IMR-90 (cell line): ENCODE data around the gene MAP4. TPM values are rescaled to one million over a fixed set of nuclear protein-coding genes. Genes with fewer than 3 reads are reported as not detected.

Experiments used
- ATAC-seq: fragments of 200-7000 bp; cut with Tn5 transposase; 2 replicates; pipeline ENCODE4 v1.9.1; 2020; ENCODE audit warnings: low read depth, mild to moderate bottlenecking, moderate library complexity
- BruUV-seq: library from RNA; stranded (reverse); fragments of 400-500 nt; replicated peaks from 2 replicates; lab custom pipeline; 2021; lab: Mats Ljungman, UMichigan
- CTCF ChIA-PET: fragments of 300-600 bp; formaldehyde crosslinking; extraction: SDS; loops from one replicate; lab custom pipeline; 2021; ENCODE audit warnings: antibody characterized with exemption; lab: Yijun Ruan, JAX
- POLR2A ChIA-PET: fragments of 300-600 bp; sonication (Branson Sonifier 250); formaldehyde crosslinking; loops from one replicate; lab custom pipeline; 2022; ENCODE audit warnings: antibody characterized with exemption; ENCODE audit not compliant: unreplicated experiment; lab: Charles Lee
- DNase-seq: peaks from one replicate; pipeline ENCODE4 v3.0.0; 2013
- H2AFZ ChIP-seq: replicated peaks from 2 replicates; pipeline ENCODE3; 2013; ENCODE audit warnings: low read length, mild to moderate bottlenecking; ENCODE audit not compliant: poor library complexity
- H2AK5ac ChIP-seq: 2 replicates; pipeline ENCODE4 v1.6.1; 2013; ENCODE audit warnings: low read depth, low read length, inconsistent platforms
- H2AK9ac ChIP-seq: replicated peaks from 2 replicates; pipeline ENCODE3; 2013; ENCODE audit warnings: mild to moderate bottlenecking, low read depth, low read length, moderate library complexity; ENCODE audit not compliant: poor library complexity
- H2BK120ac ChIP-seq: 2 replicates; pipeline ENCODE4 v1.6.1; 2013; ENCODE audit warnings: low read depth, low read length, inconsistent platforms
- H2BK15ac ChIP-seq: 3 replicates; pipeline ENCODE4 v1.6.1; 2013; ENCODE audit warnings: low read depth, low read length, inconsistent platforms
- H2BK20ac ChIP-seq: 2 replicates; pipeline ENCODE4 v1.6.1; 2013; ENCODE audit warnings: low read depth, mild to moderate bottlenecking, inconsistent platforms, low read length, moderate library complexity
- H2BK5ac ChIP-seq: 2 replicates; pipeline ENCODE4 v1.6.1; 2013; ENCODE audit warnings: mild to moderate bottlenecking, low read depth, low read length, inconsistent platforms; ENCODE audit not compliant: poor library complexity, severe bottlenecking
- H3K14ac ChIP-seq: replicated peaks from 2 replicates; pipeline ENCODE4 v1.6.1; 2013; ENCODE audit warnings: low read depth, low read length, inconsistent platforms
- H3K18ac ChIP-seq: 2 replicates; pipeline ENCODE4 v1.6.1; 2013; ENCODE audit warnings: low read depth, low read length, control low read depth
- H3K23ac ChIP-seq: 2 replicates; pipeline ENCODE4 v1.6.1; 2013; ENCODE audit warnings: low read depth, low read length, inconsistent platforms
- H3K27ac ChIP-seq: 2 replicates; pipeline ENCODE4 v1.5.1; 2013; ENCODE audit warnings: mild to moderate bottlenecking, control low read depth, low read length; ENCODE audit not compliant: insufficient read depth
- H3K27me3 ChIP-seq: 2 replicates; pipeline ENCODE4 v1.6.1; 2013; ENCODE audit warnings: low read length; ENCODE audit not compliant: control insufficient read depth, insufficient read depth
- H3K36me3 ChIP-seq: 2 replicates; pipeline ENCODE4 v1.6.1; 2013; ENCODE audit warnings: low read length, mixed read lengths; ENCODE audit not compliant: control insufficient read depth, insufficient read depth
- H3K4ac ChIP-seq: 2 replicates; pipeline ENCODE4 v1.6.1; 2013; ENCODE audit warnings: low read depth, low read length, inconsistent platforms
- H3K4me1 ChIP-seq: 2 replicates; pipeline ENCODE4 v1.6.1; 2013; ENCODE audit warnings: low read length, mixed read lengths; ENCODE audit not compliant: control insufficient read depth, insufficient read depth
- H3K4me2 ChIP-seq: 2 replicates; pipeline ENCODE4 v1.6.1; 2013; ENCODE audit warnings: low read depth, mild to moderate bottlenecking, control low read depth, low read length, moderate library complexity
- H3K4me3 ChIP-seq: 2 replicates; pipeline ENCODE4 v1.5.1; 2013; ENCODE audit warnings: low read depth, mild to moderate bottlenecking, control low read depth, low read length, moderate library complexity; ENCODE audit not compliant: insufficient read depth
- H3K56ac ChIP-seq: 2 replicates; pipeline ENCODE4 v1.6.1; 2013; ENCODE audit warnings: low read length, inconsistent platforms; ENCODE audit not compliant: insufficient read depth; ENCODE audit errors: extremely low read depth
- H3K79me1 ChIP-seq, 2 experiments: 2 replicates each; pipeline ENCODE4 v1.6.1; 2013; ENCODE audit warnings: low read length in 2 of 2, inconsistent platforms in 1 of 2, low read depth in 1 of 2
- H3K9ac ChIP-seq: 2 replicates; pipeline ENCODE4 v1.6.1; 2013; ENCODE audit warnings: low read depth, low read length, control low read depth
- H3K9me1 ChIP-seq: 2 replicates; pipeline ENCODE4 v1.6.1; 2013; ENCODE audit warnings: low read length, inconsistent platforms; ENCODE audit not compliant: insufficient read depth
- H3K9me3 ChIP-seq: 2 replicates; pipeline ENCODE4 v1.6.1; 2013; ENCODE audit warnings: low read length; ENCODE audit not compliant: control insufficient read depth, insufficient read depth
- H4K20me1 ChIP-seq: 2 replicates; pipeline ENCODE4 v1.6.1; 2013; ENCODE audit warnings: low read length, inconsistent platforms; ENCODE audit not compliant: insufficient read depth
- H4K5ac ChIP-seq: 2 replicates; pipeline ENCODE4 v1.6.1; 2013; ENCODE audit warnings: mild to moderate bottlenecking, low read depth, low read length, control low read depth
- H4K8ac ChIP-seq, 2 experiments: 2 replicates each; pipeline ENCODE4 v1.6.1; 2013; ENCODE audit warnings: low read depth in 2 of 2, low read length in 2 of 2, control low read depth in 1 of 2, inconsistent platforms in 1 of 2
- H4K91ac ChIP-seq: 2 replicates; pipeline ENCODE4 v1.6.1; 2013; ENCODE audit warnings: low read depth, low read length, inconsistent platforms; ENCODE audit not compliant: insufficient read depth
- CEBPB ChIP-seq: IDR thresholded peaks from 2 replicates; pipeline ENCODE4 v1.6.1; 2012; ENCODE audit warnings: low read depth, low read length, improper control_type of control experiment
- FOS ChIP-seq: fragments of 150-350 bp; IDR thresholded peaks from 2 replicates; pipeline ENCODE4 v1.6.1; 2016; ENCODE audit warnings: low read depth, low read length
- NFE2L2 ChIP-seq: fragments of 150-350 bp; IDR thresholded peaks from 2 replicates; pipeline ENCODE4 v1.6.1; 2016; ENCODE audit warnings: low read depth, mild to moderate bottlenecking, low read length
- RAD21 ChIP-seq: IDR thresholded peaks from 2 replicates; pipeline ENCODE4 v1.6.1; 2012; ENCODE audit warnings: low read length, improper control_type of control experiment
- WGBS, 2 experiments: methylation state at CpG; one replicate each; pipeline versions ENCODE4 v1.1.5 to v1.1.7; 2013; ENCODE audit warnings: missing lambda C conversion rate in 2 of 2; ENCODE audit not compliant: insufficient read length in 1 of 2; ENCODE audit errors: extremely low coverage in 2 of 2; 5-methylcytosine and 5-hydroxymethylcytosine counted together
- dilution Hi-C: fragments of 300-500 bp; cut with HindIII; formaldehyde crosslinking; loops from one replicate; pipeline ENCODE4 v1.14.3; 2018; ENCODE audit warnings: low sequenced_read_pairs; ENCODE audit not compliant: unreplicated experiment
- in situ Hi-C: fragments of 300-500 bp; cut with MboI; formaldehyde crosslinking; loops from 3 replicates; pipeline ENCODE4 v1.14.3; 2019; ENCODE audit warnings: low sequenced_read_pairs, inconsistent platforms, mixed read lengths
- intact Hi-C: fragments of 100-400 bp; cut with micrococcal nuclease; formaldehyde crosslinking; loops from 2 replicates; pipeline ENCODE4 v1.10.0; 2022
- polyA plus RNA-seq, 3 experiments: library from polyadenylated mRNA; depleted of rRNA; stranded (reverse); fragments of >200 nt; gene quantifications; 2 replicates each; pipeline ENCODE4 v1.2.3, GENCODE V29; 2012; ENCODE audit warnings: low replicate concordance in 1 of 3
- total RNA-seq: library from RNA; depleted of rRNA; stranded (reverse); fragments of >200 nt; gene quantifications from 2 replicates; pipeline ENCODE4 v1.2.3, GENCODE V29; 2012

Gene MAP4
- total and polyA plus RNA-seq, 2 of the 4 experiments (the other 2 are of a cell fraction): 87.8 to 216 TPM

DNA sequence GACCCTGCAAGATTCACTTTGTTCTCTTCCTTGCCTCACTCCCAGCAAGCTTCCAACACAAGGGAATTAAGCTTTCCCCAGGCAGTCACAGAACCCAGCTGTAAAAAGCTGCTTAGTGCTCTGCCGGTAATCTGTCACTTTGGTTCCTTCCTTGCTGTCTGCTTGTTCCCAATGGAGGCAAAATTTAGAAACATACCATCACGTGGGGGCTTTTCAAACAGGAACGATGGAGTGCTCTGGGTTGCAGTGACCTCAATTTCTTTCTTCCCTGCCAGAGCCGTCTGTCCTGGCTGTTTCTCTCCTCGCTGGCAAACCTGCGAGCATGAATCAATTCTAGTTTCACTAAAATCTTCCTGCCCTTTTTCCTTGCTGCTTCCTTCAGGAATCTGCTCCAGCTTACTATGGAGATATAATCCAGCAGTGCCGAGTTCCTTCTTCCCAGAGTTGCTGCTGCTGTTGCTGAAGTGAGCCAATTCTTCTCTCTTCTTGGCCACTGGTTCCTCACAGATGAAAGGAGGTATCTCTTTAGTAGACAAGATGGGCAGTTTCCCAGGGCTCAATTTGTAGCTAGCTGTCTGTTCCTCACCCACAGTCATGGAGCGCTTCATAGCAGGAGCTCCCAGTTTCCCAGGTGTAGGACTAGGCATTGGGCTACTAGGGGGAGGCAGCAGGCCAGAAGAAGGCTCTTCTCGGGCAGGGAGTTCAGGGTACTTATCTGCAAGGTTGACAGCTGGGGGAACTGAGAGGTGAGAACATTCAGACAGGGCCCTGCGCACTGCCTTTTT is 125.2 kb downstream of the MAP4 start (continued):
- TF ChIP-seq NFE2L2 (no peak), FOS (no peak)

DNA sequence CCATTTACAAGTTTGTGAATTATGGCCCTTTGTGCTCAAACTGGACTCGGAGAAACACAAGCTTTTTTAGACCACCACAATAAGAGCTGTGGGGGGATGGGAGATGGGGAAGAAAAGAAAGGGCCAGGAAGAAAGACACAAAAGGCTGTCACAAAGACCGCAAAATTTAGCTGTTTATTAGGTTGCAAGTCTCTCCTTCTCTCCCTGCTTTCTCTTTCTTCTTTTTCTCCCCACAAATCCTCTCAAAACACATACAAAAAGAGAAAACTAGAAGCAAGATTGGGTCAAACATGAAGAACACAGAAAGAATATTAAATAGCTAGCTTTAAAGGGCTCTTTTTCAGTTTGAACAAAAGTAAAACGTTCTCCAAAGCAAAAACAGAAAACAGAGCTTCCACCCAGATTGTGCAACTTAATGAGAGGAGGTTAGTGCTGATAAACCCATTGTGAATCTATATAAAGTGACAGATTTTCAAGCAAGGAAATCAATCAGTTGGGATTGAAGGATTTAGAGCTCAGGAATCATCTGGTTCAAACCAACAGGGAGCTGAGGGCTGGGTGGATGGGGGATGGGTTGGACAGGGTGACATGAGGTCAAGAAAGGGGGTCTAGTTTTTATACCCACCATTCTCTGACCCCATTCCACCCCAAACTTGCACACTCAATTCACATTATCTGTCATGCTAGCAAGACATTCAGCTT is 125.9 kb downstream of the MAP4 start:
- Histone ChIP-seq H3K36me3 (peaks cover 36% of the 10 kb centered on the region), H3K4me1 (peaks cover 7% of the 10 kb centered on the region; the same call in 1 of the 2 replicates), H3K18ac (no peak overlapping the region), H3K56ac (no peak overlapping the region), H3K23ac (no peak overlapping the region; the same call in 1 of the 2 replicates), H2AFZ (no peak overlapping the region), H2BK20ac (no peak overlapping the region), H3K27me3 (no peaks in the 10 kb centered on the region), H3K4me2 (no peak overlapping the region), H4K91ac (no peak overlapping the region), H3K9me1 (peaks cover 18% of the 10 kb centered on the region), H2AK5ac (no peak overlapping the region), H4K8ac (0 out of 4 replicates have a peak overlapping the region, but pooled peaks of 1 of the 2 experiments have one; percentile 31), H2BK15ac (no peak overlapping the region), H3K9ac (peak overlapping the region; percentile 56; the same call in 1 of the 2 replicates), H4K5ac (peak overlapping the region; percentile 94; the same call in 1 of the 2 replicates), H3K4ac (no peak overlapping the region), H2BK120ac (no peak overlapping the region), H3K14ac (no peak overlapping the region; the same call in 1 of the 2 replicates), H2AK9ac (no peak overlapping the region), H3K79me1 (peaks cover 29 to 68% of the 10 kb centered on the region in 2 experiments), H3K27ac (peak overlapping the region; percentile 42; the same call in 1 of the 2 replicates), H2BK5ac (no peak overlapping the region), H4K20me1 (peaks cover 11% of the 10 kb centered on the region), H3K9me3 (no peaks in the 10 kb centered on the region), H3K4me3 (no peak overlapping the region)
- ChIA-PET POLR2A (interaction anchor here (0.6 kb wide), 1 partner anchor 369 kb away, joined by 3 read pairs; no protein-coding TSS in a partner anchor), CTCF (interaction anchor here (0.9 kb wide), 1 partner anchor 31 kb away, joined by 3 read pairs; no protein-coding TSS in a partner anchor)
- dilution Hi-C loops: no loop called here
- intact Hi-C loops: no loop called here
- DNase-seq (no peak), ATAC-seq (no peak)
- no peak for TF ChIP-seq FOS
- TF ChIP-seq CEBPB: peak; percentile 47; the same call in 1 of the 2 replicates
- TF ChIP-seq RAD21: no peak
- in situ Hi-C loops: no loop called here
- no TSS peak for BruUV-seq
- whole genome bisulfite sequencing, 2 experiments: no CpG with 5 or more reads among the region's 3 CpGs
